RPMI7951 (cell line): ENCODE data around the gene UBASH3A. TPM values are rescaled to one million over a fixed set of nuclear protein-coding genes. Genes with fewer than 3 reads are reported as not detected.

Experiments
- DNase-seq: peaks from one replicate; pipeline ENCODE4 v3.0.0-alpha.2; 2012; ENCODE audit warnings: low read depth
- total RNA-seq: library from RNA; depleted of rRNA; stranded (reverse); fragments of >200 nt; shearing (Covaris generic); gene quantifications from 2 replicates; pipeline ENCODE4 v1.2.3, GENCODE V29; 2014

UBASH3A gene
- total RNA-seq, 1 experiment from 2014 or later: not detected

GRCh38 chr21:42429856-42430255 is 26.2 kb downstream of the UBASH3A start:
- DNase-seq: no peak

- DNase-seq: no peak
Observed at GRCh38 chr21:42430521-42430920, 26.8 kb downstream of the UBASH3A start.

GRCh38 chr21:42431196-42431595 is 27.5 kb downstream of the UBASH3A start:
- no peak for DNase-seq

GRCh38 chr21:42432695-42433094 is 29.0 kb downstream of the UBASH3A start:
- no peak for DNase-seq

GRCh38 chr21:42433946-42434551 is 30.3 kb downstream of the UBASH3A start:
- DNase-seq: no peak

DNA sequence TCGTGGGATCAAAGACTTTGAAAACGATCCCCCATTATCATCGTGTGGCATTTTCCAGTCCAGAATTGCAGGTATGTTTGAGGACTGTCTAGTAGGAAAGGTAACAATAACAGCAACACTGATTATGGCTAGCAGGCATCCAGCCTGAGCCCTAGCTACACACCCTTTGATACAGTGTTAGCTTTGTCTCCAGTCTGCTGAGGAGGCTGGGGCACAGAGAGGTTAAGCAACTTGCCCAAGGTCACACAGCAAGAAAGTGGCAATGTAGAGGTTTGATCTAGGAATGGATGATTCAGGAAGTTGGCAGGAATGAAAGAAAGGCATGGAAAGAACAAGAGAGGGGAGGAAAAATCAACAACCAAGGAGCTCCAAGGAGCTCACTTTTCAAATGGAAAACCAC is 31.2 kb downstream of the UBASH3A start:
- no peak for DNase-seq

GRCh38 chr21:42435401-42435800 is 31.7 kb downstream of the UBASH3A start:
- DNase-seq: no peak

DNA sequence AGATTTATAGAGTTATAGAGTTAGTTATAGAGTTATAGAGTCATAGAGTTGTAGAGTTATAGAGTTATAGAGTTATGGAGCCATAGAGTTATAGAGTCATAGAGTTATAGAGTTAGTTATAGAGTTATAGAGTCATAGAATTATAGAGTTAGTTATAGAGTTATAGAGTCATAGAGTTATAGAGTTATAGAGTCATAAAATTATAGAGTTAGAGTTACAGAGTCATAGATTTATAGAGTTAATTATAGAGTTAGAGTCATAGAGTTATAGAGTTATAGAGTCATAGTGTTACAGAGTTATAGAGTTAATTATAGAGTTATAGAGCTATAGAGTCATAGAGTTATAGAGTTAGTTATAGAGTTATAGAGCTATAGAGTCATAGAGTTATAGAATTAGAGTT is 32.1 kb downstream of the UBASH3A start:
- DNase-seq: no peak

DNA sequence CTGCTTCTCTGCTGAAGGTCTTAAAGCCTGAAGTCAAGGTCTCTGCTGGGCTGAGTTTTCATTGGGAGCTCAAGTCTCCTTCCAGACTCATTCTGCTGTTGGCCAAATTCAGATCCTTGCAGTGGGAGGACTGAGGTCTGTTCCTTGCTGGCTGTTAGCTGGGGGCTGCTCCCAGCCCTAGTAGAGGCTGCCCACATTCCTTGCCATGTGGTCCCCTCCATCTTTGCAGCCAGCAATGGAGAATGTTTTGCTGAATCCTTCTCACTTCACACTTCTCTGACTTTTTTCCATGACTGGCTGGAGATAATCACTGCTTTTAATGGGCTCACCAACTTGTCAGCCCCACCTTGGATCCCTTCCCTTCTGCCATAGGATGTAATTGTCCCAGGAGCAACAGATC is 33.2 kb downstream of the UBASH3A start:
- no peak for DNase-seq

DNA sequence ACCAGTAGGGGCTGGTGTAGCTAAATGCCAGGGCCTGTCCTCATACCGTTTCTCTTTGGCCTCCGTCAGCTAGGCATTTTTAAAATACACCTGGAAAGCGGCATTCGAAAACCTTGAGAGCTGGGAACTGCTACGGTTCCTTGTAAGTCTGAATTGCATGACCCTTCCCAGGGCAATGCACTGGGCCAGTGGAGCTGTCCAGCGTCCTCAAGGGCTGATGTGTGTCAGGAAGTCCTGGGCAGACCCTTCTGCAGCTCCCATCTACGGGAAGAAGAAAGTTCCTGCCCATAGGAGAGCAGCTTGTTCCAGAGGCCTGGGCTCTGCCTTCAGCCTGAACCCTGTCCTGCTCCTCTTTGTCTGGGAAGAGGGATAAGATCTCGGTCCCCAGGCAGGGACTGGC is 34.1 kb downstream of the UBASH3A start:
- no peak for DNase-seq

- DNase-seq: no peak
Observed at GRCh38 chr21:42438316-42439205, 34.9 kb downstream of the UBASH3A start.

- no peak for DNase-seq
Observed at GRCh38 chr21:42439284-42440186, 35.8 kb downstream of the UBASH3A start.

DNA sequence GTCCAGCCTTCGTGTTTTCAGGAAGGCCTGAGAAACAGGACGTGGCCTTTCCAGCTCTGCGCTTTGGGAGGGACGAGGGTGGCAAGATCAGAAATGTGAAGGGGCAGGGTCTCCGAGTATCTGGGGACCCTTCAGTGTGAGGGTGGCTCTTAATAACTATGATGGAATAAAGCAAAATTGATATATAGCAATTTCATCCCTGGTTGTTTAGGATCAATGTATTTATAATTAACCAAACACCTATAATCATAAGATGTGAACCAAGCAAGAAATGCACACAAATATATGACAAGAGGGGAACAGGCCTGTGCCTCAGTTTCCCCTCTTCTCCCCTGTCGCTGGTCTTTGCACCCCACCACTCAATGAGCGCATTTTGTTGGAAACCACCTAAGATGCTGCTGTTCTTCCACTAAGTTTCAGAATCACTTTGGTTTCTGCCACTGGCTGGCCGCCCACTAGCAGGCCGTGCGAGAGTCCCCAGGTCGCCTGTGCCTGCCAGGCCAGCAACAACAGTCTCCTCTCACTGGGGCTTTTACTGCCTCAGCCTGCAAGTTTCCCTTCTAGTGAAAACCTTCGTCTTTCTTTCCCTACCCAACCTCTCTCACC is 36.6 kb downstream of the UBASH3A start:
- no peak for DNase-seq

GRCh38 chr21:42441963-42442362 is 38.3 kb downstream of the UBASH3A start:
- DNase-seq: no peak

DNA sequence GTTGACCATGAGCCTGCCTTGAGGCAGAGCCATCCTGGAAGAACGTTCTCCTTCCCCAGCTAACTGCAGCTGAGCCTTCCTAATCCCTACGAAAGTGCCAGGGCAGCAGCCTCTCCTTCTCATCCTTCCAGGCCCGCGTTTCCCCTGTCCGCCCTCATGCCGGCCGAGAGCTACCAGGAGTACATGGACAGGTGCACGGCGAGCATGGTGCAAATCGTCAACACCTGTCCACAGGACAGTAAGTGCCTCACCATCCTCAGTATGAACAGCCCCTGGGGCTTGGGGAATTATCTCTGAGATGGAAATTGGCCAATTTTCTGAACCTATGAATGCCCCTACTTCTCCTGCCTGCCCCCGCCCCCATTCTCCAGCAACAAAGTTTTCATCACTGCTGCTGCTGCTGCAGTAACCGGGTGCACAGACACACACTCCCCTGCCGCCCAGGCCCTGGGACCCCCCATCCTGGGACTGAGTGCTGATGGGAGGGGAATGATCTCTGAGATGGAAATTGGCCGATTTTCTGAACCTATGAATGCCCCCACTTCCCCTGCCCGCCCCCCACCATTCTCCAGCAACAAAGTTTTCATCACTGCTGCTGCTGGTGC is 39.6 kb downstream of the UBASH3A start:
- no peak for DNase-seq

- DNase-seq: no peak
Observed at GRCh38 chr21:42443876-42444744, 40.4 kb downstream of the UBASH3A start.

DNA sequence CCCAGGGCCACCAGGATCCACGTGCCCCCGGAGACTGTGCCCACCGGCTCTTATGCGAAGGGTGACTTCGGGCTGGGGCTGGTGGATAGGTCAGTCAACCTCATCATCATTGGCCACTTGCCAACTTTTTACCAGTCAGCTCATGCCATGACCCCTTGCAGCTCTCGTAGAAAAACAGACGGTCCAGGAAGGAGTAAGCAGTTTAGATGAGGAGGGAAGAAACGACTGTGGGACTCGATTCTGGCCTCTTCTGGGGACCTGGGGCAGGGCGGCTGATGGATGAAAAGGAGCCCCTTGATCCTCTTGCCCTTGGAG is 41.0 kb downstream of the UBASH3A start:
- DNase-seq: no peak

DNA sequence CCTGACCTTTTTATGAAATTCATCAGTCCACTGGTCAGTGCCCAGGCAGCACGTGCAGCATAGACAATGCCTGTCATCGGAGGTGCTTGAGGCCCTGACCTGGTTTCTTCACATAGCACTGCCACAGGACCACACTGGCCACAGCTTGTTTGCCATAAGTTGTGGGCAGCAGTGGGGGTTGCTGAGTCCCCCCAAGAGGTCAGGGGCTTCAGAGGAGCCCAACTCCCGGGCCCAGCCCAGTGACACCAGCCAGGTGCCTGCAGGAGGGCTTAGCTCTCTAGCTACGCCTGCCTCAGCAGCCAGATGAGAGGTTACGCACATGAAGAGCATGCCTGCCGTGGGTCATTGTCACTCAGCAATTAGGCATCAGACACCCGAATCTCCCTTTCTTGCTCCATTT is 41.6 kb downstream of the UBASH3A start:
- DNase-seq: no peak

DNA sequence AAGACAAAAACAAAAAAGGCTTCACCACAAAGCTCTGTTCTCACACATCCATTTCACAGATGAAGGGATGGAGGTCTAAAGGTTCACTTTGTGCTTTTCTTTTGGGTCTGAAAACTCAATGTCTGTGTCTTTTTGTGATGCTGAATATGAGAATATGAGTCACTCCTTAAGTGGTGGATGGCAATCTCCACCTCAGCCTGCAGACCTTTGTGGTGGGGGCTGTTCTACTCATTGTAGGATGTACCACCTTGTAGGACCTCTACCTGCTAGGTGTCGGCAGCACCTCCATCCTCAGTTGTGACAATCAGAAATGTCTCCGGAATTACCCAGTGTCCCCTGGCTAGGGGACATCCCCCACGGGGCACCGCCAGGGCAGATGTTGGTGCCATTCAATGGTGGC is 42.8 kb downstream of the UBASH3A start:
- DNase-seq: no peak

GRCh38 chr21:42447182-42447581 is 43.5 kb downstream of the UBASH3A start:
- no peak for DNase-seq

DNA sequence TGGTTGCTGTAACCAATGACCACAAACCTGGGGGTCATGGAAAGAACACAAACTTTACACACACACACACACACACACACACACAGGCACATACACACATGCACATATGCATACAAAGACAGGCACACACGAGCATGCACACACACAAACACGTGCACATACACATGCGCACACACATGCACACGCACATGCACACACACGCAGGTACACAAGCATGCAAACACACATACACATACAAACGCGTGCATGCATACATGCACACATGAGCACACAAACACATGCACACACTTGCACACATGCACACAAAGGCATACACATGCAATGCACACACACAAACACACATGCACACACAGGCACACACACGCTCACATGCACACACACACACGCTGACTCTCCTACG is 44.0 kb downstream of the UBASH3A start:
- no peak for DNase-seq
